Measurements from ENCODE around the gene NKG7. TPM values are rescaled to one million over a fixed set of nuclear protein-coding genes. Genes with fewer than 3 reads are reported as not detected.

NKG7 gene
- total and polyA plus RNA-seq, 2 of the 13 experiments (the other 11 are each of a cell fraction or from before 2014, with no cell fraction given): 0.40 TPM; not detected in 1

GRCh38 chr19:51354742-51355148, 17.7 kb downstream of the NKG7 start (continued):
- TF ChIP-seq PRDM10 (CRISPR knock-in tag; IDR thresholded peaks at IDR 0.05; ENCODE audit: low read depth) (no peak), ZNF556 (CRISPR knock-in tag; IDR thresholded peaks at IDR 0.05; ENCODE audit: borderline replicate concordance) (no peak; the same call in 1 of the 2 replicates), KLF13 (CRISPR knock-in tag; IDR thresholded peaks at IDR 0.05) (no peak), E2F2 (CRISPR knock-in tag; IDR thresholded peaks at IDR 0.05; ENCODE audit: borderline replicate concordance) (no peak), SSRP1 (CRISPR knock-in tag; IDR thresholded peaks at IDR 0.05) (no peak), TERF1 (CRISPR knock-in tag; IDR thresholded peaks at IDR 0.05) (no peak), NFE2 (CRISPR knock-in tag; IDR thresholded peaks at IDR 0.05) (no peak), ZNF318 (CRISPR knock-in tag; IDR thresholded peaks at IDR 0.05) (no peak), FOXJ3 (CRISPR knock-in tag; IDR thresholded peaks at IDR 0.05; ENCODE audit: borderline replicate concordance) (peak; percentile 74; the same call in 1 of the 2 replicates), GLI4 (CRISPR knock-in tag; IDR thresholded peaks at IDR 0.05; ENCODE audit: borderline replicate concordance) (no peak), ATM (IDR thresholded peaks at IDR 0.05; ENCODE audit: borderline replicate concordance) (no peak), ZNF205 (CRISPR knock-in tag; IDR thresholded peaks at IDR 0.05) (no peak), ZNF558 (CRISPR knock-in tag; IDR thresholded peaks at IDR 0.05; ENCODE audit: borderline replicate concordance) (no peak), ZNF652 (CRISPR knock-in tag; IDR thresholded peaks at IDR 0.05; ENCODE audit: borderline replicate concordance, low read depth) (no peak), PPARG (CRISPR knock-in tag; conservative IDR thresholded peaks at IDR 0.05) (peak; percentile 85), ZKSCAN1 (IDR thresholded peaks at IDR 0.05; ENCODE audit: low read length) (no peak), FOXK2 (IDR thresholded peaks at IDR 0.05) (no peak), CEBPG (CRISPR knock-in tag; IDR thresholded peaks at IDR 0.05) (peak; percentile 37; the same call in 1 of the 2 replicates)

Measured in HepG2 (cell line).